Right kidney (tissue), 1 donor: ENCODE results near the gene PTGFRN.

Experiments used
- DNase-seq: peaks from one replicate; pipeline ENCODE4 v3.0.0-alpha.2; 2016

PTGFRN gene

GRCh38 chr1:116942344-116942743 is 32.6 kb downstream of the PTGFRN start:
- DNase-seq, result no peak

GRCh38 chr1:116943438-116943837 is 33.7 kb downstream of the PTGFRN start:
- no peak for DNase-seq

DNA sequence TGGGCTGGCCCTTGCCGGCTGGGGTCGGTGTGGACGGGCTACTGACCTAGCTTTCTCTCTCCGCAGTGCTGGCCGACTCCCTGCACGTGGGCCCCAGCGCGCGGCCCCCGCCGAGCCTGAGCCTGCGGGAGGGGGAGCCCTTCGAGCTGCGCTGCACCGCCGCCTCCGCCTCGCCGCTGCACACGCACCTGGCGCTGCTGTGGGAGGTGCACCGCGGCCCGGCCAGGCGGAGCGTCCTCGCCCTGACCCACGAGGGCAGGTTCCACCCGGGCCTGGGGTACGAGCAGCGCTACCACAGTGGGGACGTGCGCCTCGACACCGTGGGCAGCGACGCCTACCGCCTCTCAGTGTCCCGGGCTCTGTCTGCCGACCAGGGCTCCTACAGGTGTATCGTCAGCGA is 34.9 kb downstream of the PTGFRN start:
- DNase-seq, result no peak

DNA sequence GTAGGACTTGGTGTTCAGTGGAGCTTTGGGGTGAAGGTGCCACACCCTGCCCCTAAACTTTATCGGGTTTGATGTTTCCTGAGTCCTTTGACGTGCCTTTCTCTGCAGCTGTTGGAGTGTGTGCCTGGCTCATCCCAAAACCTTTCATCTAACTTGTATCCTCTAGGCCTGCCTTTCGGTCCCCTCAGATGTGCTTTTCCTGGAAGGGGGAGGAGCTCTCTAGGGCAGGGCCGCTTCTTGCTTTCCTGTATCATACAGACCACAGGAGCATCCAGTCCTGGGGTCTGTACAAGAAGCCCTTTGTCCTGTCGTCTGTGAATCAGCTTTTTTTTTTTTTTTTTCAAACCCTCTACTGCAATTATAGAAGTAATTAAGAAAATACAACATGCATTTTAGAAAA is 35.7 kb downstream of the PTGFRN start:
- no peak for DNase-seq

DNA sequence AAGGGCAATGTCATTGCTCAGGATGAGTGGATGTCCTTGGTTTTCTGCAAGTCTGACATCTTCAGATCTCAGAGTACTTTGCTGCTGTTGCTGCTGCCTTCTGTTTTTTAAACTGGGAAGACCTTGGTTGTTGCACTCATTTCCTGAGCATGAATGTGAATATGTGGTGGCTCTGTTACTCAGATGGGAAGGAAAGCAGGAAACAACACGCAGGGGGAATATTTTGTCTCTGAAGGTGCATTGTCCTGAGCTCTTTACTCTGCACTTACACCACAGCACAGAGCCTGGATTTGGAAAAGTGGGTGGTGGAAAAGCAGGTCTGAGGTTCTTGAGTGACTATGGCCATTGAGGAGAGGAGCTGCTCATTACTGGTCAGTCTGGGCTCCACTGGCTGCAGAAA is 36.3 kb downstream of the PTGFRN start:
- DNase-seq, result no peak

DNA sequence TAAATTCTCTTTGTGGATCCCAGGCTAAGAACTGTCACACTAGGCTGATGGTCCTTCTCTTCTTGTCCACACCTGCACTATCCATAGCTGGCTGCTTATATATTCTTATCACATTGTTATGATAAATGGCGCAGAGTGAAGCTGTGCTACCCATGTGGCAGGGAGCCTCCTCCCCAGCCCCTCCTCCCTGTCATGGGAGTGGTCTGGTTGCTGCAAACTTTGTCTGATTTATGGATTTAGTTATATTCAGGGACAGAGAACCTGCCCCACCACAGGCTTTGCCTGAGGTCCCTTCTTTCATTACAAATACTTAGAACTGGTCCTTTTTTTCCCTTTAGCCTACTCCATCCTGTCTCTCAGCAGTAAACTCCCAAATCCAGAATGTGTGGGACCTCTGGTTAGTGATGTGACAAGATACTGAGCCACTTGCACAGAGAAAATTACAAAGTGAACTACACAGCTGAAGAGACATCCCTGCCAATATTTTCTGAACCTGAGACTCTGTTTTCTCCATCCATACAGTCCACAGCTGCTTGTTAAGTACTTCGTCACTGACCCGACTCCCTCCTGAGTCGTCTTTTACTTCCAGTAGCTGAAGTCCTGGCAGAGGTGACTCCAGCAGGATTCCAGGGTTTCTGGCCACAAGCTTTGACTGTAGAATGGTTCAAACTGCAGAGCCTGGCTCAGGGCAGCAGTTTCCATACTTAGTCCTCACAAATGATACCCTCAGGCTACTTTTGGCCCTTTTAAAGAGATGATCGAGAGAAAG is 37.6 kb downstream of the PTGFRN start:
- DNase-seq, result no peak

- no peak for DNase-seq
Observed at GRCh38 chr1:116948046-116948445, 38.3 kb downstream of the PTGFRN start.

- no peak for DNase-seq
Observed at GRCh38 chr1:116948642-116949041, 38.9 kb downstream of the PTGFRN start.

DNA sequence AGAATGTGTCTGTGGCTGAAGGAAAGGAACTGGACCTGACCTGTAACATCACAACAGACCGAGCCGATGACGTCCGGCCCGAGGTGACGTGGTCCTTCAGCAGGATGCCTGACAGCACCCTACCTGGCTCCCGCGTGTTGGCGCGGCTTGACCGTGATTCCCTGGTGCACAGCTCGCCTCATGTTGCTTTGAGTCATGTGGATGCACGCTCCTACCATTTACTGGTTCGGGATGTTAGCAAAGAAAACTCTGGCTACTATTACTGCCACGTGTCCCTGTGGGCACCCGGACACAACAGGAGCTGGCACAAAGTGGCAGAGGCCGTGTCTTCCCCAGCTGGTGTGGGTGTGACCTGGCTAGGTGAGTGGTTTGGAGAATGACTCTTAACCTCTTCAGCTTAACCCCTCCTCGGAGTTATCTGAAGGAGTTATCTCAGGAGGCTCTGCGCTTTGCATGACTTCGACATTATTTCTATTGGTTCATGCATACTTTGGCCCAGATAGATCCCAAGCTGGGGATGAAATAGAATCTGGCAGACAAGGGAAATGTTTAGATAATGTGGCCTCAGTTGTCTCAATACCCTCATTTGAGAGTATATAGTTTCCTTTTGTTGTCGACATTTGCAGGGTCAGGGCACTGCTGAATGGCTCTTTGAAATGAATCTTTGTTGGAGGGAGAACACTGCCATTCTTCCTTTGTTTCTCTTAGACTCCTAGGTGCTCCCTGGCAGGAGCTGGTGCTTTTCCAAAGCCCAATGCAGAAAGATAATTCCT is 39.7 kb downstream of the PTGFRN start:
- no peak for DNase-seq

DNA sequence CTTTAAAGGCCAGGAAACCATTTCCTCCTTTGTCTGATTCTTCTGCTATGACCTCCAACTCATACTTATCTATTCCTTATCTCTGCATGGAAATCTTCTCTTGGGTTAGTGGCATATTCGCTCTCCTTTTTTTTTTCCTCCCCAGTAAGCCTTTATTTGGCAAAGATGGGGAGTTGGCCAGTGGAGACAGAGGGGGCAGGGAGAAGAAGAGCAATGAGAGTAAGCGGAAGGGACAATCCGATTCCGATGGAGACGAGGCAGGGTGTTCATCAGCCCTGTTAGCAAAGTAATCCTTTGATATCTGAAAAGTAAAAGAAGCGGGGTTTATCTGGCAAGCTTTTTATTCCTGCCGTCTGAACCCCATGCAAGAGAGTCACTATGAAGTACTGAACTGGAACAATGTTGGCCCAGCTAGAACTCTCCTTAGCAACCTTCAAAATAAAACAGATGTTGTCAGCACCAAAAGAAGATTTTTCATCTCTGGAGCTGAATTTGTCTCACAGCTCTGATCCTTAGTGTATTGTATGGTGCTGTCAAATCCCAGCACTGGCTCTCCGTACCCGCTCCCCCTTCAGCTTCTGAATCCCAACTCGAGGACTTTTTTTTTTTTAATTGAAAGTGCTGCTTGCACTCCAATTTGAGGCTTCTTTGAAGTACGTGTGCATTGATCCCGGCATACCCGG is 40.9 kb downstream of the PTGFRN start:
- no peak for DNase-seq

- DNase-seq, result no peak
Observed at GRCh38 chr1:116951200-116951935, 41.7 kb downstream of the PTGFRN start.

DNA sequence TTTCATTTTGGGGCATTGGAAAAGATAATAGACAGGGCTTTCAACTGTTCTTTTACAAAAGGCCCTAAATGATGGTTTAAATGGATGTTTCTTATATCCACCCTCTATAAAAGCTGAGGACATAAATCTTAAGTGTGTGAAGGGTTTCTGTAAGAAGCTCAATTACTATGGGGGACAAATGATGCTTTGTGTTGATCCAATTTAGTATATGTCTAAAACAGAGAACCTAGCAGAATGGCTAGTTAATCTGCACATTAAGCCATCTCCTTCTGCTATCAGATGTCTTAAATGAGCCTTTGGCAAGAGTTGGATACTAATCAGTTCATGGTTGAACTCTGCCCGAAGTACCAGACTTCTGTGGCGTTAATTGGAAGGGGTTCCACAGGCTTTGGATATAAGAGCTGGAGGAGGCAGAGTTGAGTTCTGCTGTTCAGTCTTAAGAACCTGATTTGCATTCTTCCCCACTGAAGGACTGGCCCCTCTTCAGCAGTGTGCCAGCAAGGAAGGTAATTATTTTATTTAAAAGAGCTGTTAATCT is 43.1 kb downstream of the PTGFRN start:
- DNase-seq, result no peak

DNA sequence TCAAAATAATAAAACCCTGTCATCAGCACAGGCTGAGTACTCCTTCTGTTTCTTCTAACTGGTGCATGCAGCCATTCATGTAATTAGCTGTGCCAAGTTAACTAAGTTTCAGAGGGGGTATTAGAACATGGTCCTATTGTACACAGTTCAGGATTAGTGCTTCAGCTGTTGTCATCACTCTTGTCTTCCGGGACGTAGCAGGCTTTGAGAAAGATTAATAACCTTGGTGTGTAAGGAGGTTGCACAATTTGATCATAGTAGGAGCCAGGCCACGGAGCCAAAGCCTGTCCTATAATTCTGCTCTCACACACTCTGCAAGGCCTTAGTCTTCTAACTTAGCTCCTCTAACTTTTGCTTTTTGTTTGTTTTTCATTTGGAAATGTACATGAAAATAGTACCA is 44.7 kb downstream of the PTGFRN start:
- no peak for DNase-seq

DNA sequence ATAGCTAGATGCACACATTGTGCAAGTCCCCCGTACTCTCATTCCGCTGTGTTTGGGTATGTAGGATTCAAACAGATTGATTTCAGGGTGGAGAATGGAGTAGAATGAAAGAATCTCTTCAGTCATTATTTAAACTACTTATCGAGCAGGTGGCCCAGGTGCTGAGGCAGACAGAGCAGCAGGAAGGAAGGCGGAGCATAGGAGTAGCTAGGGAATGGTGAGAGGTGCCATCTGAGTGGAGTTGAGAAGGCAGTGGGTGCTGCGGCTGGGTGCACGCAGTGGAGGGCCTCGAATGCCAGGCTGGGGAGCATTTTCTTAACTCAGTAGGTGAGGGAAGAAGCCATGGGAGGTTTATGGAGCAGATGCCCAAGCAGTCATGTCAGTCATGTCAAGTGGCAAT is 46.7 kb downstream of the PTGFRN start:
- DNase-seq, result no peak

DNA sequence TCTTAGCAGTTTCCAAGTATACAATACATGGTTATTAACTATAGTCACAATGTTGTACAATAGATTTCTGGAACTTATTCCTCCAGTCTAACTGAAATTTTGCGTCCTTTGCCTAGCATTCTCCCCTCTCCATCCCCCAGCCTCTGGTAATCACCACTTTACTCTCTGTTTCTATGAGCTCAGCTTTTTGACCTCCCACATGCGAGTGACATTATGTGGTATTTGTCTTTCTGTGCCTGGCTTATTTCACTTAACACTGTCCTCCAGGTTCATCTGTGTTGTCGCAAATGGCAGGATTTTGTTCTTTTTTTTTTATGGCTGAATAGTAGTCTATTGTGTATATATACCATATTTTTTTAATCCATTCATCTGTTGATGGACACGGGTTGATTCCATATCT is 47.9 kb downstream of the PTGFRN start:
- DNase-seq, result no peak

DNA sequence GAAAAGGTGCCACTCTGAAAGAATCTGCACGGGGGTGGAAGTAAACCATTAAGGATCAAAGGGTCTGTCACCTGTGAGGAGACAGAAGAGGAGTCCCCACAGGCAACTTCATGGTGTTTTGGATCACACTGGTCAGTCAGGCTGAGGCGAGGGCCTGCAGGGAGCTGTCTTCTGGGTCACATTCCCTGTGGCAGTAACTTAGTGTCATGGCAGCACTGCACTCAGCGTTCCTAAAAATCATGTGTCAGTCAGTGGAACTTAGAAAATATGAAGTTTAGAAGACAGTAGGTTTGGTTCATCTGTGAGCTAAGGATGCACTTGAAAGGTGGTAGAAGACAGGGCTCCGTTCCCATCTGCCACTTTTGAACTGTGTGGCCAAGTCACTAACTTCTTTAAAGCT is 48.4 kb downstream of the PTGFRN start:
- DNase-seq, result no peak

DNA sequence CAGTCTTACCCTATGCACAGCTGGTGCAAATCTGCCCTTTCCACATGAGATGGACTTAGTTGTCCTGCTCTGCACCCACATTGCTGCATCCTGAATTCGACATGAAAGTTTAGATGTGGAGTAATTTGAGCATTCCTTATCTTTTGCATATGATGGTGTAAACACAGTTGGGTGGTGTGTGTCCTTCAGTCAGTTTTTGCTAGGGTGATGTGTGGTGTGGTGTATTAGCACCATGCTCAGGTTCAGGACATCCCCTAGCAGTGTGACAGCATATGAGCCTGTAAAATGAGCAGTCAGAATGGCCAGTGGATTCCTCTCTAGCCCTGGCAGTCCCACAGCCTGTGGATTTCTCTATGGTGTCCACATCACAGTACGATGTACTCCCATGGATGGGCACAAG is 49.3 kb downstream of the PTGFRN start:
- DNase-seq, result no peak

DNA sequence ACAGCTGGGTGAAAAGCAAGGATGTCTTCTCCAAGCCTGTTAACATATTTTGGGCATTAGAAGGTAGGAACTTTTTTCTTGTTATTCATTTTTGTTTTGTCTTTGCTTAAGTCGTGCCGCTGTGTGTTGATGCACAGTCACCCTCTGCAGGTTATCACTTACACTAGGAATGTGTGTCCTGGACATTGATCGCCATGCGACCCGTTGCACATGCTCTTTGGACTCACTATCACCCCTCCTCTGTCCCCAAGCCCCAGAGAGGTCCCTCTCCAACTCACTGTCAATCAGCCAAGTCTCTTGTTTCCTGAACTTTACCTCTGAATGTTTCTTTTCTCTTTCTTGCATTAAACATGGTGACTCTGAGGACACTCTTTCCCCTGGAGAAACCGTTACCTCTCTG is 51.9 kb downstream of the PTGFRN start:
- DNase-seq, result no peak

DNA sequence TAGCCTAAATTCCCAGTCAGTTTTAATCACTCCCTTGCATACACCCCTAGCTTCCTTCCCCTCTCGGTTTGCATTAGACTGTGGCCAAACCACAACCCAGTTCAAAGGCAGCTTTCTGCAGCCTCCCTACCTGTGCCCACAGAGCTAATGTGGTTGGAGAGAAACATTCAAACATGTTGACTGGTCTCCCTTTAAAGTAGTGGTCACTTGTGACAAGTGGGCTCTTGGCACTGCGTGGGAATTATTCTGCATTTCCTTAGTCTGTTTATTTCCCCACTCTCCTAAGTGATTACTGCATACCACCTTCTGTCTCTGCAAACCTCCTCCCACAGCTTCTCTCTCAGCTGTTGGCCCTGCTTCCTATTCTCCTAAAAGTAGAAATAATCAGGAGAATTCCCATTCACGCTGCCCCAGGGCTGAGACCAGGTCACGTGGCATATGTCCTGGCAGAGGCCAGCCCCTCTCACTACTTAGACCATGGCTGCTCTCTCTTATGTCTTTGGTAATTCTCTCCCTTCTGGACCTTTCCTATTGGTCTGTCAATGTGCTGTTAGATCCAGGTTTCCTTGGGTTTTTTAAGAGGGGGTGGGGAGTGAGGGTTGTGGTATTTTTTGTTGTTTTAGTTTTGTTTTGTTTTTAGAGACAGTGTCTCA is 53.4 kb downstream of the PTGFRN start:
- DNase-seq, result no peak

DNA sequence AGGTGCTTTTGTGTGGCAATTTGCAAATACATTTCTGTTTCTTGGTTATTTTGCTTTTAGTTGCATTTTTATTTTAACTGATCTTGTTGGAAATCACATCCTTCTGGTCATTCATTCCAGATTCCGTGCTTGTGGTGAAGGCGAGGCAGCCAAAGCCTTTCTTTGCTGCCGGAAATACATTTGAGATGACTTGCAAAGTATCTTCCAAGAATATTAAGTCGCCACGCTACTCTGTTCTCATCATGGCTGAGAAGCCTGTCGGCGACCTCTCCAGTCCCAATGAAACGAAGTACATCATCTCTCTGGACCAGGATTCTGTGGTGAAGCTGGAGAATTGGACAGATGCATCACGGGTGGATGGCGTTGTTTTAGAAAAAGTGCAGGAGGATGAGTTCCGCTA is 57.1 kb downstream of the PTGFRN start:
- no peak for DNase-seq

DNA sequence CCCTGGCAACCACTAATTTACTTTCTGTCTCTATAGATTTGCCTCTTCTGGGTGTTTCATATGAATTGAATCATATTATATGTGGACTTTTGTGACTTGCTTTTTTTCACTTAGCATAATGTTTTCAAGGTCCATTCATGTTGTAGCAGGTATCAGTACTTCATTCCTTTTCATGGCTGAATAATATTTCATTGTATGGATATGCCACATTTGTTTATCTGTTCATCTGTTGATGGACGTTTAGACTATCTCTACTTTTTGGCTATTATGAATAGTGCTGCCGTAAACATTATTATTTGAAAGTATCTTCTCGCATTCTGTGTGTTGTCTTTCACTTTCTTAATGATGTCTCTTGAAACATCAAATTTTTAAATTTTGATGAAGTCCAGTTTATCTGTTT is 59.0 kb downstream of the PTGFRN start:
- DNase-seq, result no peak
